CD14-positive monocyte (primary cell): ENCODE results near the gene PRDX5. TPM values are rescaled to one million over a fixed set of nuclear protein-coding genes. Genes with fewer than 3 reads are reported as not detected.

Experiments used
- DNase-seq, 3 donors: peaks; one replicate each; pipeline ENCODE4 v3.0.0-alpha.2; 2011 to 2022
- H2AFZ ChIP-seq: 2 replicates; pipeline ENCODE4 v1.6.0; 2012; ENCODE audit warnings: mild to moderate bottlenecking, low read depth, low read length, inconsistent platforms; ENCODE audit not compliant: insufficient read depth, poor library complexity, severe bottlenecking
- H3K27ac ChIP-seq, 2 donors: 1 replicate in 1 of 2; 2 replicates in 1 of 2; pipeline ENCODE4 v1.5.1; 2012 to 2013; ENCODE audit warnings: low read length in 2 of 2, control low read depth in 1 of 2, inconsistent platforms in 1 of 2, low read depth in 1 of 2, mild to moderate bottlenecking in 1 of 2
- H3K27me3 ChIP-seq, 2 donors: one replicate each; pipeline versions ENCODE4 v1.6.0 to v1.6.1; 2011 to 2013; ENCODE audit warnings: low read length in 2 of 2; ENCODE audit not compliant: control insufficient read depth in 2 of 2, insufficient read depth in 2 of 2
- H3K36me3 ChIP-seq, 2 donors: replicated peaks in 1 of 2; 1 replicate in 1 of 2; 2 replicates in 1 of 2; pipeline versions ENCODE4 v1.5.1 to v1.6.1; 2012 to 2013; ENCODE audit warnings: low read length in 2 of 2, control low read depth in 1 of 2, inconsistent platforms in 1 of 2, mild to moderate bottlenecking in 1 of 2; ENCODE audit not compliant: insufficient read depth in 2 of 2, control insufficient read depth in 1 of 2
- H3K4me1 ChIP-seq, 2 donors: 1 replicate in 1 of 2; 2 replicates in 1 of 2; pipeline versions ENCODE4 v1.5.1 to v1.6.1; 2012 to 2013; ENCODE audit warnings: low read length in 2 of 2, control low read depth in 1 of 2, inconsistent platforms in 1 of 2, mild to moderate bottlenecking in 1 of 2, moderate library complexity in 1 of 2; ENCODE audit not compliant: insufficient read depth in 2 of 2, control insufficient read depth in 1 of 2
- H3K4me2 ChIP-seq: replicated peaks from 2 replicates; pipeline ENCODE3; 2012; ENCODE audit warnings: low read length, moderate library complexity, mild to moderate bottlenecking; ENCODE audit not compliant: poor library complexity, severe bottlenecking; ENCODE audit errors: extremely low read depth
- H3K4me3 ChIP-seq, 3 experiments: fragments of 200-600 bp in 1 of 3; sonication (generic) in 1 of 3; replicated peaks in 1 of 3; 1 replicate in 2 of 3; 2 replicates in 1 of 3; pipeline ENCODE4 v1.5.1; 2011 to 2013; ENCODE audit warnings: low read length in 3 of 3, mild to moderate bottlenecking in 3 of 3, control low read depth in 2 of 3, low read depth in 2 of 3, inconsistent platforms in 1 of 3, moderate library complexity in 1 of 3
- H3K79me2 ChIP-seq: 2 replicates; pipeline ENCODE4 v1.6.0; 2012; ENCODE audit warnings: mild to moderate bottlenecking, control low read depth, inconsistent platforms, low read length, moderate library complexity; ENCODE audit not compliant: insufficient read depth
- H3K9ac ChIP-seq: 2 replicates; pipeline ENCODE4 v1.6.0; 2017; ENCODE audit warnings: low read length, mild to moderate bottlenecking; ENCODE audit not compliant: insufficient read depth, poor library complexity, severe bottlenecking
- H3K9me3 ChIP-seq, 2 donors: replicated peaks in 1 of 2; 1 replicate in 1 of 2; 2 replicates in 1 of 2; pipeline versions ENCODE4 v1.5.1 to v1.6.1; 2012 to 2013; ENCODE audit warnings: low read length in 2 of 2, control low read depth in 1 of 2; ENCODE audit not compliant: control insufficient read depth in 1 of 2, insufficient read depth in 1 of 2
- H4K20me1 ChIP-seq: 2 replicates; pipeline ENCODE4 v1.6.0; 2012; ENCODE audit warnings: mild to moderate bottlenecking, low read length, control low read depth, moderate library complexity; ENCODE audit not compliant: insufficient read depth
- H3K27ac Mint-ChIP-seq, 7 donors: one replicate each; pipeline ENCODE4 v1.8.0; 2020; ENCODE audit warnings: mild to moderate bottlenecking in 7 of 7, mixed read lengths in 7 of 7, moderate library complexity in 6 of 7, inconsistent platforms in 2 of 7
- H3K27me3 Mint-ChIP-seq, 3 donors: one replicate each; pipeline ENCODE4 v1.8.0; 2021 to 2022; ENCODE audit warnings: low read depth in 3 of 3, mild to moderate bottlenecking in 3 of 3, mixed read lengths in 3 of 3, moderate library complexity in 3 of 3, inconsistent platforms in 1 of 3
- H3K36me3 Mint-ChIP-seq, 2 donors: one replicate each; pipeline ENCODE4 v1.8.0; 2020; ENCODE audit warnings: mixed read lengths in 2 of 2, inconsistent platforms in 1 of 2, mild to moderate bottlenecking in 1 of 2
- H3K4me1 Mint-ChIP-seq: one replicate; pipeline ENCODE4 v1.8.0; 2020; ENCODE audit warnings: mild to moderate bottlenecking, mixed read lengths
- H3K4me3 Mint-ChIP-seq, 2 donors: one replicate each; pipeline ENCODE4 v1.8.0; 2020; ENCODE audit warnings: mild to moderate bottlenecking in 2 of 2, mixed read lengths in 2 of 2, moderate library complexity in 1 of 2
- H3K9me3 Mint-ChIP-seq, 7 donors: one replicate each; pipeline ENCODE4 v1.8.0; 2020 to 2022; ENCODE audit warnings: mixed read lengths in 7 of 7, mild to moderate bottlenecking in 6 of 7, moderate library complexity in 6 of 7, inconsistent platforms in 2 of 7
- CTCF ChIP-seq: fragments of 200-600 bp; IDR thresholded peaks from one replicate; pipeline ENCODE4 v1.8.0; 2022; ENCODE audit warnings: antibody characterized with exemption, mild to moderate bottlenecking
- WGBS: methylation state at CpG from one replicate; pipeline ENCODE4 v1.1.5; 2013; ENCODE audit warnings: missing lambda C conversion rate; ENCODE audit not compliant: insufficient coverage; 5-methylcytosine and 5-hydroxymethylcytosine counted together
- intact Hi-C, 2 donors: fragments of 100-400 bp; cut with micrococcal nuclease; formaldehyde crosslinking; loops; one replicate each; pipeline versions ENCODE4 v1.15.0 to v1.15.1; 2023
- polyA plus RNA-seq, 3 donors: library from polyadenylated mRNA; depleted of rRNA in 1 of 3; unstranded in 2 of 3; stranded (reverse) in 1 of 3; fragments of 300-500 nt in 2 of 3; fragments of >200 nt in 1 of 3; fragmentation: Illumina TruSeq in 2 of 3; gene quantifications; 1 replicate in 2 of 3; 2 replicates in 1 of 3; pipeline ENCODE4 v1.2.3, GENCODE V29; 2012 to 2021

The PRDX5 gene
- polyA plus RNA-seq, 3 donors: 136 to 318 (median 286) TPM

GRCh38 chr11:64348383-64349024 is 30.6 kb downstream of the PRDX5 start:
- no peak overlapping the region for H3K9ac ChIP-seq
- H3K4me1 ChIP-seq: peaks cover 3 to 8% of the 10 kb centered on the region in 2 donors
- intact Hi-C loops: no loop called here
- H3K4me2 ChIP-seq: no peak overlapping the region
- H3K27me3 ChIP-seq: no peaks in the 10 kb centered on the region
- peaks cover 78 to 90% of the 10 kb centered on the region in 2 donors for H3K36me3 ChIP-seq
- no peaks in the 10 kb centered on the region for H3K27me3 Mint-ChIP-seq
- no peak overlapping the region for H3K27ac ChIP-seq
- peaks cover 13% of the 10 kb centered on the region for H3K79me2 ChIP-seq
- H3K27ac Mint-ChIP-seq: no peak overlapping the region
- 86% methylated on average over 13 of the region's 14 CpGs for WGBS
- peaks cover 0 to 1% (median 0%) of the 10 kb centered on the region in 7 donors for H3K9me3 Mint-ChIP-seq
- H3K4me3 ChIP-seq: no peak overlapping the region
- no peak overlapping the region for H3K4me3 Mint-ChIP-seq
- H3K36me3 Mint-ChIP-seq: peaks cover 45 to 93% of the 10 kb centered on the region in 2 donors
- peaks cover 22% of the 10 kb centered on the region for H3K4me1 Mint-ChIP-seq
- H3K9me3 ChIP-seq: no peaks in the 10 kb centered on the region
- TF ChIP-seq CTCF: no peak
- no peak overlapping the region for H2AFZ ChIP-seq
- H4K20me1 ChIP-seq: peaks cover 86% of the 10 kb centered on the region
- DNase-seq: no peak

- whole genome bisulfite sequencing: 91% methylated on average over 6 of the region's 7 CpGs
- TF ChIP-seq CTCF: no peak
- no peak overlapping the region for H3K27ac Mint-ChIP-seq
- Histone ChIP-seq H3K4me1 (peaks cover 3 to 9% of the 10 kb centered on the region in 2 donors), H4K20me1 (peaks cover 86% of the 10 kb centered on the region), H3K9me3 (no peaks in the 10 kb centered on the region), H3K9ac (no peak overlapping the region), H2AFZ (no peak overlapping the region), H3K4me2 (no peak overlapping the region), H3K27ac (no peak overlapping the region), H3K27me3 (no peaks in the 10 kb centered on the region), H3K4me3 (no peak overlapping the region), H3K36me3 (peaks cover 77 to 90% of the 10 kb centered on the region in 2 donors), H3K79me2 (peaks cover 9% of the 10 kb centered on the region)
- H3K27me3 Mint-ChIP-seq: no peaks in the 10 kb centered on the region
- H3K9me3 Mint-ChIP-seq: peaks cover 0 to 1% (median 0%) of the 10 kb centered on the region in 7 donors
- H3K4me1 Mint-ChIP-seq: peaks cover 22% of the 10 kb centered on the region
- intact Hi-C loops: no loop called here
- no peak for DNase-seq
- H3K36me3 Mint-ChIP-seq: peaks cover 45 to 93% of the 10 kb centered on the region in 2 donors
- no peak overlapping the region for H3K4me3 Mint-ChIP-seq
Observed at GRCh38 chr11:64349025-64349387, 31.1 kb downstream of the PRDX5 start.
